K562 (cell line): Measurements from ENCODE around the gene HJV. TPM values are rescaled to one million over a fixed set of nuclear protein-coding genes. Genes with fewer than 3 reads are reported as not detected.

Source experiments
- CBFA2T3 ChIP-seq: fragments of 450-650 bp; IDR thresholded peaks from 2 replicates; pipeline ENCODE4 v1.6.1; 2017
- CBX3 ChIP-seq, 2 experiments: IDR thresholded peaks; 1 replicate in 1 of 2; 2 replicates in 1 of 2; pipeline ENCODE4 v1.6.1; 2012; ENCODE audit warnings: inconsistent platforms in 2 of 2, low read length in 2 of 2, borderline replicate concordance in 1 of 2, control low read depth in 1 of 2
- CXXC5 ChIP-seq: fragments of 250-450 bp; sonication (Bioruptor Pico); IDR thresholded peaks from 2 replicates; pipeline ENCODE4 v1.8.0; 2022; ENCODE audit warnings: inconsistent platforms, mild to moderate bottlenecking, moderate library complexity
- ETV1 ChIP-seq: fragments of 450-650 bp; conservative IDR thresholded peaks from 2 replicates; pipeline ENCODE4 v1.6.1; 2016; ENCODE audit warnings: missing genetic modification characterization, control low read depth, low read depth, missing compliant biosample characterization
- EZH2 ChIP-seq: IDR thresholded peaks from 2 replicates; pipeline ENCODE4 v1.6.1; 2012; ENCODE audit warnings: low read depth, mild to moderate bottlenecking, inconsistent platforms, low read length, borderline replicate concordance
- ILF3 ChIP-seq: fragments of 450-650 bp; IDR thresholded peaks from 2 replicates; pipeline ENCODE4 v1.6.1; 2018; ENCODE audit warnings: antibody characterized with exemption, mild to moderate bottlenecking, moderate library complexity, borderline replicate concordance
- IRF1 ChIP-seq: sonication (generic); formaldehyde crosslinking; IDR thresholded peaks from 2 replicates; pipeline ENCODE4 v1.8.0; 2022; ENCODE audit warnings: missing genetic modification reagents, mild to moderate bottlenecking, borderline replicate concordance
- NEUROD1 ChIP-seq: fragments of 150-350 bp; IDR thresholded peaks from 2 replicates; pipeline ENCODE4 v1.6.1; 2014; ENCODE audit warnings: borderline replicate concordance, low read length, low read depth; ENCODE audit not compliant: partially characterized antibody
- NFE2 ChIP-seq: IDR thresholded peaks from 2 replicates; pipeline ENCODE4 v1.6.1; 2014; ENCODE audit warnings: antibody characterized with exemption, low read depth
- POLR2AphosphoS2 ChIP-seq: IDR thresholded peaks from 2 replicates; pipeline ENCODE4 v1.6.1; 2012; ENCODE audit warnings: low read length, improper control_type of control experiment
- RAD21 ChIP-seq, 2 experiments: fragments of 250-450 bp in 1 of 2; fragments of 450-650 bp in 1 of 2; sonication (Bioruptor Pico) in 1 of 2; formaldehyde crosslinking in 1 of 2; IDR thresholded peaks in 1 of 2; conservative IDR thresholded peaks in 1 of 2; 2 replicates each; pipeline versions ENCODE4 v1.4.0 to v1.8.0; 2020 to 2022; ENCODE audit warnings: mild to moderate bottlenecking in 2 of 2, moderate library complexity in 1 of 2
- SP1 ChIP-seq: sonication (generic); formaldehyde crosslinking; IDR thresholded peaks from 2 replicates; pipeline ENCODE4 v1.8.1; 2022; ENCODE audit warnings: mild to moderate bottlenecking, missing genetic modification reagents
- TRIM24 ChIP-seq, 2 experiments: fragments of 450-650 bp; IDR thresholded peaks; 2 replicates each; pipeline ENCODE4 v1.6.1; 2016
- ZNF436 ChIP-seq: fragments of 250-450, 450-650 bp; sonication (Bioruptor Pico); formaldehyde crosslinking; IDR thresholded peaks from 2 replicates; pipeline ENCODE4 v1.7.0; 2020; ENCODE audit warnings: mild to moderate bottlenecking
- ZNF639 ChIP-seq, 2 experiments: fragments of 200-800 bp in 1 of 2; sonication (Bioruptor generic) in 1 of 2; sonication (generic) in 1 of 2; formaldehyde crosslinking in 1 of 2; IDR thresholded peaks in 1 of 2; conservative IDR thresholded peaks in 1 of 2; 2 replicates each; pipeline versions ENCODE4 v1.5.0 to v1.6.1; 2016 to 2020; ENCODE audit warnings: missing compliant biosample characterization in 1 of 2, missing genetic modification characterization in 1 of 2, missing genetic modification reagents in 1 of 2
- ZSCAN29 ChIP-seq: fragments of 450-650 bp; IDR thresholded peaks from 2 replicates; pipeline ENCODE4 v1.6.1; 2017
- polyA plus RNA-seq, 8 experiments: library from polyadenylated mRNA; depleted of rRNA in 4 of 8; stranded (reverse) in 5 of 8; unstranded in 3 of 8; fragments of >200 nt; fragmentation: Nextera tagmentation in 2 of 8; fragmentation: Illumina TruSeq in 1 of 8; extraction: Ambion mirVana in 2 of 8; extraction: Trizol in 1 of 8; gene quantifications; 2 replicates each; pipeline versions ENCODE4 v1.2.1 to v1.2.3, GENCODE V29; 2011 to 2014; ENCODE audit warnings: inconsistent platforms in 1 of 8, missing spikeins in 1 of 8
- total RNA-seq, 7 experiments: library from RNA; depleted of rRNA in 6 of 7; stranded (reverse); fragments of >200 nt in 6 of 7; fragmentation: Illumina TruSeq in 2 of 7; extraction: Trizol in 2 of 7; gene quantifications; 2 replicates each; pipeline versions ENCODE4 v1.2.1 to v1.2.3, GENCODE V29; 2011 to 2021; ENCODE audit warnings: low replicate concordance in 1 of 7
- TF ChIP-seq, protein P1 (sequence below): fragments of 250-450 bp; sonication (Bioruptor Pico); IDR thresholded peaks from 2 replicates; pipeline ENCODE4 v1.5.1; 2021; ENCODE audit warnings: mild to moderate bottlenecking
- TF ChIP-seq, protein P2 (sequence below): conservative IDR thresholded peaks from 2 replicates; pipeline ENCODE4 v1.6.1; 2011; ENCODE audit warnings: low read depth, mild to moderate bottlenecking, low read length; ENCODE audit not compliant: control insufficient read depth
- TF ChIP-seq, protein P3 (sequence below): fragments of 450-650 bp; IDR thresholded peaks from 2 replicates; pipeline ENCODE4 v1.6.1; 2016

Gene HJV
- total and polyA plus RNA-seq, 9 of the 15 experiments (the other 6 are each of a cell fraction or from before 2014, with no cell fraction given) = 1.0 to 6.6 (median 2.4) TPM

DNA sequence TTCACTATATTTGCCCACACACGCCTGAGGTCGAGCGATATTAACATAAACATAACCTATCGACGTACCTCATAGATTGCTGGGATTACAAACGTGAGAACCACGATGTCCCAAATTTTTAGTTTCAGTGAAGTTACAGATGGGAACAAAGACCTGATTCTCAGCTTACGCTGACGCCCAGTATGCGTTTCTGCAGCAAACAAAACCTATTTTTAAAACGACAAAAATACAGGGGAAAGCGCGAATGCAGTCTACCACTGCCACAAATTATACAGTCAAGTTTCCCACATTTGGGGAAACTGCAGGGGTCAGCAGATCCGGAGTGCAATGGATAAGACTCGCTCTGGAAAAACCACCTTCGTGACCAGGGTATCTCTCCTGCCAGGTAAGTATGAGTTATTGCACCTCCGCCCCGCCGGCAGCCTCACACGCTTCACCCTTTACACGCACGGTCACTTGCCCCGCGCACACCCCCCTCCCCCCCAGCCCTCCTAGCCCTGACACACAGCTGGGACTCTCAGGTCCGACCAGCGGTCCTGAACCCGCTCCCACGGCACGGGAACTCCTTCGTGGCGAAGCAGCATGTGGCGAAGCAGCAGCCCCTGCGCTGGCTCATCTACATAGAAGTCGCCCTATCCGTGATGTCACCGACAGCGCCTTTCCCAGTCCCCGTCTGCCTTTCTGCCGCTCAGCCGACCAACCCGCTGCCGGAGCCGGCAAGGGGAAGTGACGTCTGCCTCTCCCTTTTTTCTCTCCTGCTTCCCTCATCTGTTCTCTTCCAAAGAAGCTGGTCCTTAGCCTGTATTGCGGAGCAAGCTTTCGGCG is 30.5 kb upstream of the HJV start (continued):
- TF ChIP-seq SP1 (CRISPR knock-in tag) = peak; percentile 92
- TF ChIP-seq EZH2 = 0 out of 2 replicates have a peak, but pooled peaks have one; percentile 55
- peak; percentile 75; the same call in 1 of the 2 replicates for TF ChIP-seq ETV1 (tag)
- peak; percentile 94 for TF ChIP-seq ZNF436 (CRISPR knock-in tag)
- TF ChIP-seq ZSCAN29 = peak; percentile 82; the same call in 1 of the 2 replicates
- peak; percentile 71 for TF ChIP-seq NEUROD1
- peak; percentile 91 for TF ChIP-seq IRF1 (CRISPR knock-in tag)
- TF ChIP-seq RAD21 (CRISPR knock-in tag; conservative IDR thresholded peaks at IDR 0.05 in 1 of 2, IDR thresholded peaks at IDR 0.05 in 1 of 2) = peak in 1 of 2 experiments; percentile 12; a peak in 1 of 4 replicates
- peak in 1 of 2 experiments; percentile 57; a peak in 2 of 4 replicates for TF ChIP-seq ZNF639 (CRISPR knock-in tag; conservative IDR thresholded peaks at IDR 0.05 in 1 of 2, IDR thresholded peaks at IDR 0.05 in 1 of 2)
- TF ChIP-seq ILF3 = peak; percentile 99
- TF ChIP-seq, protein P1, sequence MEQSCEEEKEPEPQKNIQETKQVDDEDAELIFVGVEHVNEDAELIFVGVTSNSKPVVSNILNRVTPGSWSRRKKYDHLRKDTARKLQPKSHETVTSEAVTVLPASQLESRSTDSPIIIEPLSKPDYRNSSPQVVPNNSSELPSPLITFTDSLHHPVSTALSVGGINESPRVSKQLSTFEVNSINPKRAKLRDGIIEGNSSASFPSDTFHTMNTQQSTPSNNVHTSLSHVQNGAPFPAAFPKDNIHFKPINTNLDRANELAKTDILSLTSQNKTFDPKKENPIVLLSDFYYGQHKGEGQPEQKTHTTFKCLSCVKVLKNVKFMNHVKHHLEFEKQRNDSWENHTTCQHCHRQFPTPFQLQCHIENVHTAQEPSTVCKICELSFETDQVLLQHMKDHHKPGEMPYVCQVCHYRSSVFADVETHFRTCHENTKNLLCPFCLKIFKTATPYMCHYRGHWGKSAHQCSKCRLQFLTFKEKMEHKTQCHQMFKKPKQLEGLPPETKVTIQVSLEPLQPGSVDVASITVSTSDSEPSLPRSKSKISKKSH (CRISPR knock-in tag) = peak; percentile 51; the same call in 1 of the 2 replicates
- peak; percentile 100 for TF ChIP-seq POLR2AphosphoS2
- TF ChIP-seq, protein P2, sequence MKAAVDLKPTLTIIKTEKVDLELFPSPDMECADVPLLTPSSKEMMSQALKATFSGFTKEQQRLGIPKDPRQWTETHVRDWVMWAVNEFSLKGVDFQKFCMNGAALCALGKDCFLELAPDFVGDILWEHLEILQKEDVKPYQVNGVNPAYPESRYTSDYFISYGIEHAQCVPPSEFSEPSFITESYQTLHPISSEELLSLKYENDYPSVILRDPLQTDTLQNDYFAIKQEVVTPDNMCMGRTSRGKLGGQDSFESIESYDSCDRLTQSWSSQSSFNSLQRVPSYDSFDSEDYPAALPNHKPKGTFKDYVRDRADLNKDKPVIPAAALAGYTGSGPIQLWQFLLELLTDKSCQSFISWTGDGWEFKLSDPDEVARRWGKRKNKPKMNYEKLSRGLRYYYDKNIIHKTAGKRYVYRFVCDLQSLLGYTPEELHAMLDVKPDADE = peak; percentile 98
- TF ChIP-seq TRIM24 (IDR thresholded peaks at IDR 0.05) = peak; percentile 68 to 73
- peak; percentile 67 for TF ChIP-seq CBFA2T3
- peak; percentile 82 for TF ChIP-seq CXXC5 (CRISPR knock-in tag)
- TF ChIP-seq NFE2 = peak; percentile 57
- TF ChIP-seq CBX3 (IDR thresholded peaks at IDR 0.05; ENCODE audit: borderline replicate concordance in 1 of 2, low read length in 2 of 2) = peak in 1 of 2 experiments; percentile 93; a peak in 2 of 3 replicates
- TF ChIP-seq, protein P3, sequence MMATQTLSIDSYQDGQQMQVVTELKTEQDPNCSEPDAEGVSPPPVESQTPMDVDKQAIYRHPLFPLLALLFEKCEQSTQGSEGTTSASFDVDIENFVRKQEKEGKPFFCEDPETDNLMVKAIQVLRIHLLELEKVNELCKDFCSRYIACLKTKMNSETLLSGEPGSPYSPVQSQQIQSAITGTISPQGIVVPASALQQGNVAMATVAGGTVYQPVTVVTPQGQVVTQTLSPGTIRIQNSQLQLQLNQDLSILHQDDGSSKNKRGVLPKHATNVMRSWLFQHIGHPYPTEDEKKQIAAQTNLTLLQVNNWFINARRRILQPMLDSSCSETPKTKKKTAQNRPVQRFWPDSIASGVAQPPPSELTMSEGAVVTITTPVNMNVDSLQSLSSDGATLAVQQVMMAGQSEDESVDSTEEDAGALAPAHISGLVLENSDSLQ = peak; percentile 93
